Urinary bladder (tissue), 4 donors: ENCODE results near the gene CTSH. TPM values are rescaled to one million over a fixed set of nuclear protein-coding genes. Genes with fewer than 3 reads are reported as not detected.
"Not testable (repeated sequence)": the region's sequence is repeated elsewhere in the genome, so short reads cannot be mapped to it uniquely, and the experiment has no call there.

ENCODE experiments used
- DNase-seq: peaks from one replicate; pipeline ENCODE4 v3.0.0-alpha.2; 2015; ENCODE audit errors: extremely low spot score
- H3K27ac ChIP-seq: one replicate; pipeline ENCODE4 v1.5.1; 2013; ENCODE audit warnings: low read depth, mild to moderate bottlenecking, moderate library complexity
- H3K36me3 ChIP-seq: one replicate; pipeline ENCODE4 v1.6.1; 2013; ENCODE audit warnings: mild to moderate bottlenecking, moderate library complexity; ENCODE audit not compliant: insufficient read depth
- H3K4me1 ChIP-seq: one replicate; pipeline ENCODE4 v1.6.1; 2013; ENCODE audit warnings: mild to moderate bottlenecking, moderate library complexity; ENCODE audit not compliant: insufficient read depth
- H3K4me3 ChIP-seq: one replicate; pipeline ENCODE4 v1.5.1; 2013; ENCODE audit warnings: low read depth, low read length
- WGBS: extraction: QIAGEN DNeasy Blood & Tissue Kit; methylation state at CpG from one replicate; pipeline ENCODE4 v1.1.7; 2013; 5-methylcytosine and 5-hydroxymethylcytosine counted together
- polyA plus RNA-seq: library from polyadenylated mRNA; stranded (reverse); fragments of 200-250 nt; gene quantifications from one replicate; pipeline ENCODE4 v1.2.3, GENCODE V29; 2013
- total RNA-seq: library from RNA; depleted of rRNA; stranded (reverse); fragments of >200 nt; gene quantifications from one replicate; pipeline ENCODE4 v1.2.3, GENCODE V29; 2014
- donor health status: healthy with polysubstance abuse.
- donor health status: healthy.

CTSH gene
- total and polyA plus RNA-seq, 2 donors: 250 to 291 TPM

GRCh38 chr15:78893538-78893937 lies 51.3 kb downstream of the CTSH start:
- WGBS: 37% methylated on average over 2 of the region's 2 CpGs
- peaks cover 6% of the 10 kb centered on the region for H3K36me3 ChIP-seq
- DNase-seq: no peak
- H3K4me1 ChIP-seq: no peaks in the 10 kb centered on the region
- no peak overlapping the region for H3K27ac ChIP-seq
- H3K4me3 ChIP-seq: no peak overlapping the region

GRCh38 chr15:78889000-78889399 lies 55.8 kb downstream of the CTSH start:
- H3K4me1 ChIP-seq: no peaks in the 10 kb centered on the region
- no peak for DNase-seq
- 85% methylated on average over 4 of the region's 4 CpGs for WGBS
- no peak overlapping the region for H3K4me3 ChIP-seq
- peaks cover 7% of the 10 kb centered on the region for H3K36me3 ChIP-seq
- no peak overlapping the region for H3K27ac ChIP-seq

GRCh38 chr15:78881681-78882080 lies 63.2 kb downstream of the CTSH start:
- WGBS: 69% methylated on average over 1 of the region's 1 CpG
- H3K36me3 ChIP-seq: peaks cover 10% of the 10 kb centered on the region
- no peak overlapping the region for H3K27ac ChIP-seq
- no peaks in the 10 kb centered on the region for H3K4me1 ChIP-seq
- no peak overlapping the region for H3K4me3 ChIP-seq
- no peak for DNase-seq

GRCh38 chr15:78880813-78881212 lies 64.0 kb downstream of the CTSH start:
- Histone ChIP-seq H3K27ac (no peak overlapping the region), H3K4me1 (no peaks in the 10 kb centered on the region), H3K4me3 (no peak overlapping the region), H3K36me3 (peaks cover 6% of the 10 kb centered on the region)
- no peak for DNase-seq
- 83% methylated on average over 1 of the region's 1 CpG for WGBS

- Histone ChIP-seq H3K4me1 (no peaks in the 10 kb centered on the region), H3K4me3 (no peak overlapping the region), H3K36me3 (peaks cover 6% of the 10 kb centered on the region), H3K27ac (no peak overlapping the region)
- DNase-seq: no peak
Measured at GRCh38 chr15:78880242-78880533, 64.7 kb downstream of the CTSH start.

- Histone ChIP-seq H3K4me3 (no peak overlapping the region), H3K27ac (no peak overlapping the region), H3K4me1 (no peaks in the 10 kb centered on the region), H3K36me3 (peaks cover 3% of the 10 kb centered on the region)
- no peak for DNase-seq
- 13% methylated on average over 6 of the region's 6 CpGs for WGBS
Measured at GRCh38 chr15:78879517-78880241, 65.2 kb downstream of the CTSH start.

- DNase-seq: no peak
- WGBS: 30% methylated on average over 1 of the region's 1 CpG
- Histone ChIP-seq H3K36me3 (peaks cover 3% of the 10 kb centered on the region), H3K27ac (no peak overlapping the region), H3K4me1 (no peaks in the 10 kb centered on the region), H3K4me3 (no peak overlapping the region)
Measured at GRCh38 chr15:78878356-78878755, 66.5 kb downstream of the CTSH start.

GRCh38 chr15:78876954-78877353 lies 67.9 kb downstream of the CTSH start:
- not testable (repeated sequence) for DNase-seq, H3K4me1 ChIP-seq, H3K4me3 ChIP-seq, H3K36me3 ChIP-seq, H3K27ac ChIP-seq
- 72% methylated on average over 14 of the region's 14 CpGs for WGBS

GRCh38 chr15:78875107-78875914 lies 69.5 kb downstream of the CTSH start:
- Histone ChIP-seq H3K4me3 (peak overlapping the region; percentile 1), H3K4me1 (no peaks in the 10 kb centered on the region), H3K27ac (peak overlapping the region; percentile 16), H3K36me3 (no peaks in the 10 kb centered on the region)
- no peak for DNase-seq
- WGBS: 42% methylated on average over 22 of the region's 22 CpGs

GRCh38 chr15:78873793-78874765 lies 70.8 kb downstream of the CTSH start:
- H3K27ac ChIP-seq: peak overlapping the region; percentile 99
- peak; percentile 21 for DNase-seq

GRCh38 chr15:78872972-78873792 lies 71.7 kb downstream of the CTSH start:
- Histone ChIP-seq H3K27ac (peak overlapping the region; percentile 99), H3K36me3 (no peaks in the 10 kb centered on the region), H3K4me3 (peak overlapping the region; percentile 96), H3K4me1 (no peaks in the 10 kb centered on the region)
- peak; percentile 81 for DNase-seq
- WGBS: under 1% methylated on average over 75 of the region's 75 CpGs

More at GRCh38 chr15:78873793-78874765, 70.8 kb downstream of the CTSH start:
- WGBS: under 1% methylated on average over 38 of the region's 38 CpGs
- H3K4me3 ChIP-seq: peak overlapping the region; percentile 96
- H3K36me3 ChIP-seq: no peaks in the 10 kb centered on the region
- H3K4me1 ChIP-seq: no peaks in the 10 kb centered on the region

GRCh38 chr15:78872155-78872971 lies 72.5 kb downstream of the CTSH start, which contains the start of gene MORF4L1:
MORF4L1 (plus strand) TSS chr15:78872890; CDS start chr15:78873018, 128 bp downstream.
- peak; percentile 89 for DNase-seq
- WGBS: 4% methylated on average over 51 of the region's 52 CpGs
- H3K36me3 ChIP-seq: no peaks in the 10 kb centered on the region
- H3K27ac ChIP-seq: peak within 1 kb of the TSS; percentile 99
- no peaks in the 10 kb centered on the region for H3K4me1 ChIP-seq
- H3K4me3 ChIP-seq: peak within 1 kb of the TSS; percentile 96
